Brain microvascular endothelial cell (primary cell): ENCODE measurements around the gene EOMES.
A peak's percentile ranks its signal among the peaks of the same experiment; 100 is the strongest.
"Not testable (repeated sequence)": the region's sequence is repeated elsewhere in the genome, so short reads cannot be mapped to it uniquely, and the experiment has no call there.

Experiments
- DNase-seq: peaks from one replicate; pipeline ENCODE4 v3.0.0-alpha.2; 2020
- H3K27ac ChIP-seq: fragments of 250-450 bp; sonication (Bioruptor Pico); 2 replicates; pipeline ENCODE4 v1.5.1; 2020; ENCODE audit warnings: mild to moderate bottlenecking, moderate library complexity
- H3K27me3 ChIP-seq: fragments of 250-450 bp; sonication (Bioruptor Pico); replicated peaks from 2 replicates; pipeline ENCODE4 v1.5.1; 2020; ENCODE audit warnings: mild to moderate bottlenecking
- H3K36me3 ChIP-seq: fragments of 250-450 bp; sonication (Bioruptor Pico); replicated peaks from 2 replicates; pipeline ENCODE4 v1.5.1; 2020; ENCODE audit warnings: mild to moderate bottlenecking
- H3K4me3 ChIP-seq: 2 replicates; pipeline ENCODE4 v1.5.1; 2011; ENCODE audit warnings: low read depth, mild to moderate bottlenecking, control low read depth, low read length, moderate library complexity
- in situ Hi-C: cut with HindIII; loops from 2 replicates; pipeline ENCODE4 v1.10.0; 2017; ENCODE audit warnings: low sequenced_read_pairs, low pct_ligation_motif_present
- TF ChIP-seq, protein P1 (sequence below): IDR thresholded peaks from 2 replicates; pipeline ENCODE4 v1.5.1; 2011; ENCODE audit warnings: low read depth, mild to moderate bottlenecking, moderate library complexity, low read length, control low read depth, inconsistent platforms; ENCODE audit errors: missing control alignments

EOMES gene

DNA sequence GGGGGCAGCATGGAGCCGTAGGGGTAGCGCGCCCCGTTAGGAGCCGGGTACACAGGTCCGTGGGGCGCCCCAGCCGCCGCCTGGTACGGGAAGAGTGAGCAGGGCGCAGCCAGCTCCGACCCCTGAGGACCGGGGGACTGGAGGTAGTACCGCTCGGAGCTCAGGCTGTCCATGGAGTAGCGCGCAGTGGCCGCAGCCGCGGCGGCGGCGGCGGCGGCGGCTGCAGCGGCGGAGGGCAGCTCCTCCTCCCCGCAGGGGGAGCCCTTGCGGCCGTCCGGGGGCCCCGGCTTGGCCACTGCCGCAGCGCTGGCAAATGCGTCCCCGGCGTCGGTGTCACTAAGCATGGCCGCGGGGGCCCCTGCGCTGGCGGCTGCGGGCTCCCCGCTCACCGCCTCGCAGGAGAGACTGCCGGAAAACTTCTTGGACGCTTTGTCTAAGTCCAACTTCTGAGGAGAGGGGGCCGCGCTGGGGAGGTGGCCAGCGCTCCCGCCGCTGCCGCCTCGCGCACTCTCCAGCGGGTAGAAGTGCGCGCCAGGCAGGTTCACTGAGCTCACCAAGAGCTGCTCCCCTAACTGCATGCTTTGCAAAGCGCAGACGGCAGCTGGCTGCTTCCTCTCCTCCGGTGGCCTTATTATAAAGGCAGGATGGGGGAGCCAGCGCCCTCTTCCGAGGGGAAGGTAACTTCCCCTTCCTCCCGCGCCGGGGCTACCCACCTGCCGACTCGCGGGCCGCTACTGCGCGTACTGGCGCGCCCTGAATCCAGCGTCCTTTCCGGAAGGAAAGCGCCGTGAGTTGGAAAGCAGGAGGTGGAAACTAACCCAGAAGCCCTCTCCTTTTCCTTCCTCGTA, at the start of gene EOMES:
Gene EOMES, minus strand, starts transcription at position 607 of the 848 bp plus-strand sequence. Its CDS starts 29 bp downstream, at position 578.
- TF ChIP-seq, protein P1, sequence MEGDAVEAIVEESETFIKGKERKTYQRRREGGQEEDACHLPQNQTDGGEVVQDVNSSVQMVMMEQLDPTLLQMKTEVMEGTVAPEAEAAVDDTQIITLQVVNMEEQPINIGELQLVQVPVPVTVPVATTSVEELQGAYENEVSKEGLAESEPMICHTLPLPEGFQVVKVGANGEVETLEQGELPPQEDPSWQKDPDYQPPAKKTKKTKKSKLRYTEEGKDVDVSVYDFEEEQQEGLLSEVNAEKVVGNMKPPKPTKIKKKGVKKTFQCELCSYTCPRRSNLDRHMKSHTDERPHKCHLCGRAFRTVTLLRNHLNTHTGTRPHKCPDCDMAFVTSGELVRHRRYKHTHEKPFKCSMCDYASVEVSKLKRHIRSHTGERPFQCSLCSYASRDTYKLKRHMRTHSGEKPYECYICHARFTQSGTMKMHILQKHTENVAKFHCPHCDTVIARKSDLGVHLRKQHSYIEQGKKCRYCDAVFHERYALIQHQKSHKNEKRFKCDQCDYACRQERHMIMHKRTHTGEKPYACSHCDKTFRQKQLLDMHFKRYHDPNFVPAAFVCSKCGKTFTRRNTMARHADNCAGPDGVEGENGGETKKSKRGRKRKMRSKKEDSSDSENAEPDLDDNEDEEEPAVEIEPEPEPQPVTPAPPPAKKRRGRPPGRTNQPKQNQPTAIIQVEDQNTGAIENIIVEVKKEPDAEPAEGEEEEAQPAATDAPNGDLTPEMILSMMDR = peak; percentile 39
- peaks cover 94% of the 10 kb centered on the region for H3K27me3 ChIP-seq
- H3K4me3 ChIP-seq = peak within 1 kb of the TSS; percentile 40
- H3K36me3 ChIP-seq = no peaks in the 10 kb centered on the region
- in situ Hi-C loops = no loop called here
- H3K27ac ChIP-seq = no peak within 1 kb of the TSS
- DNase-seq = no peak

DNA sequence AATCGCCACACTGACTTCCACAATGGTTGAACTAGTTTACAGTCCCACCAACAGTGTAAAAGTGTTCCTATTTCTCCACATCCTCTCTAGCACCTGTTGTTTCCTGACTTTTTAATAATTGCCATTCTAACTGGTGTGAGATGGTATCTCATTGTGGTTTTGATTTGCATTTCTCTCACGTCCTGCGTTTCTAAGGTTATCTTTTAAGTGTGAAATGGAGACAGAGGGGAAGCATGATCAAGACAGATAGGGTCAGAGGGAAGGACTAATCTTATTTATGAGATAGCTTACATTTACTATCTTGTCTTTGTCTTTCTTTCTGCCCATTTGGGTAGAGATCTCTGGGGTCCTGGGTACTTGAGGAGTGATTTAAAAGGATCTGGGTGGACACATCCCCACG, 48.3 kb upstream of the EOMES start:
- H3K4me3 ChIP-seq, H3K27me3 ChIP-seq, DNase-seq, in situ Hi-C loops, H3K36me3 ChIP-seq, H3K27ac ChIP-seq: not testable (repeated sequence)

DNA sequence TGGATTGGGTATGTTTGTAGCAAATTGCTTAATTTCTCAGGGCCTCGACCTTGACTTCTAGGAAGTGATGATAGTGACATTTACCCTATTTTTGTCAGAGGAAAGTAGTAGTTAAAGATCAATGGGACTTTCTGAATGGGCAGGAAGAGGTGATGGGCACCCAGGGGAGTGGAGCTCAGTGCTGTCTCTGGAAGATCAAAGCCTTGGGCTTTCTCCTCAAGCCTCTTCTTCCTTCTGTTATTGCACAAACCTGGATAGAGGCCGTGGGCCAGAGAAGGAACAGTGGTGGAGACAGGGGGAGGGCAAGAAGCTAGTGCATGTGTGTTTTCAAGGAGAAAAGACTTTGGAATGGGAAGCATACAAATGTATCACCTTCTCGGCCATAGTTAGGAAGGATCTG, 44.9 kb upstream of the EOMES start:
- TF ChIP-seq, protein P1 = no peak
- DNase-seq = no peak

DNA sequence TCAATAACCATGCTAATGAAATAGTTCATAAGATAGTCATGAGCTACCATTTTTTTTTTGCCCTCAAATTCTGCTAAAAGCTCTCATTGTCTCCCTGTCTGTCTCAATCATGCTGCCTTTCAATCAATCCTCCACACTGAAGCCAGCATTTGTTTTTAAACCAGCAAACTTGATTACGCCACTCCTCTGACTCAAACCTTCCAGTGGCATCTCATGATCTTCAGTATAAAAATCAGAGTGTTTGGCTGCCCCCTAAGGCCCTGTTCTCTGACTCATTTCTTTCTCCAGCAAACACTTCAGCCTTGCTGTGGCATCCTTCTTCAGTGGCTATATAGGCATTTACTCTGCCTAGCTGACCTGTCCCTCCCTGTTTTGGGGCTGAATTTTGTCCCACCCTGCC, 36.0 kb upstream of the EOMES start:
- H3K27me3 ChIP-seq = no peaks in the 10 kb centered on the region
- peak; percentile 80 for DNase-seq
- no peak overlapping the region for H3K27ac ChIP-seq
- in situ Hi-C loops = no loop called here
- no peaks in the 10 kb centered on the region for H3K36me3 ChIP-seq
- no peak overlapping the region for H3K4me3 ChIP-seq
- TF ChIP-seq, protein P1 = no peak

More for the DNA sequence above, 44.9 kb upstream of the EOMES start:
- H3K27ac ChIP-seq = no peak overlapping the region
- H3K4me3 ChIP-seq = no peak overlapping the region
- in situ Hi-C loops = no loop called here
- no peaks in the 10 kb centered on the region for H3K36me3 ChIP-seq
- no peaks in the 10 kb centered on the region for H3K27me3 ChIP-seq

DNA sequence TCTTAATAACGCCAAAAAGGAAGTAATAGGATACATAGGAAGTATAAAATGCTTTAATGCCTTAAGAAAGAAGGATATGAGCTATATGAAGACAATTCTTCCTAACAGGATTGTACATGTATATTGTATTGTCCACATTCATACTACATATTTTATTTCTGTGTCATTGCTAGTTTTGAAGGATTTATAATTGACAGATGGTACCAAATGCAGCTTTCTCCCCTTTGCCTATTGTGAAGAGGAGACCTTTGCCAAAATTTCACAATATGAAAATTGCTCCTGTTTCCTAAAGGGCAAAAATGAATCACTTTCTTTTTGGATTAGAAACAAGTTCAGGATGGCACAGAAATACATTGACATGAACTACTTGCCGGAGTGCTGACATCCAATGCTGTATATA, 34.8 kb upstream of the EOMES start:
- TF ChIP-seq, protein P1 = no peak
- Histone ChIP-seq H3K4me3 (no peak overlapping the region), H3K27ac (no peak overlapping the region), H3K36me3 (no peaks in the 10 kb centered on the region), H3K27me3 (no peaks in the 10 kb centered on the region)
- in situ Hi-C loops = no loop called here
- DNase-seq = no peak

DNA sequence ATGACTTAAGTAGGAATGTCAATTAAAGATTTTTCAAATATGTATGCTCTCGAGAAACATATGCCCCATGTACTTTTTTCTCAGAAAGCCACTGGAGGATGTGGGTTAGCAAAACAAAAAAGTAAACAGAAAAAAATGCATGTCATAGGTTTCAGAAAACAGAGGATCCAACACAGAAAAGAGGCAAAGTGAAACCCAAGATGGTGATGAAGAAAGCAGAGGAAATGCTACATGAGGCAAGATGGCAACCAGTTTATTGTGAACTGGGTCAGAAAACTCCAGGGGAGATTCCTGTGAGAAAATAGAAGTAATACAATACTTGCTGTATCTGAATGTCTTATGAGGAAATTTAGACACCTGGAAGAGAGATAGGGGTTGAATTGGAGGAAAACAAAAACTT, 30.8 kb upstream of the EOMES start:
- Histone ChIP-seq H3K27ac (no peak overlapping the region), H3K4me3 (no peak overlapping the region)

More for the DNA sequence above, 30.8 kb upstream of the EOMES start:
- in situ Hi-C loops = no loop called here
- DNase-seq = no peak
- TF ChIP-seq, protein P1 = no peak
- Histone ChIP-seq H3K27me3 (no peaks in the 10 kb centered on the region), H3K36me3 (no peaks in the 10 kb centered on the region)
